Neural progenitor cell (in vitro differentiated cells): ENCODE data around the gene NEUROD6. TPM values are rescaled to one million over a fixed set of nuclear protein-coding genes. Genes with fewer than 3 reads are reported as not detected.

ENCODE experiments used
- DNase-seq: peaks from one replicate; pipeline ENCODE4 v3.0.0-alpha.2; 2016; ENCODE audit warnings: low spot score
- H2AFZ ChIP-seq: fragments of 200-600 bp; sonication (generic); replicated peaks from 2 replicates; pipeline ENCODE4 v1.6.1; 2016; ENCODE audit warnings: antibody characterized with exemption
- H3F3A ChIP-seq: fragments of 200-600 bp; sonication (generic); 2 replicates; pipeline ENCODE4 v1.6.1; 2016; ENCODE audit warnings: antibody characterized with exemption, low read depth
- H3K27ac ChIP-seq: fragments of 200-600 bp; sonication (generic); 2 replicates; pipeline ENCODE4 v1.5.1; 2016; ENCODE audit warnings: mild to moderate bottlenecking
- H3K27me3 ChIP-seq: fragments of 200-600 bp; sonication (generic); 2 replicates; pipeline ENCODE4 v1.6.1; 2016; ENCODE audit warnings: mild to moderate bottlenecking, moderate library complexity
- H3K36me3 ChIP-seq: fragments of 200-600 bp; sonication (generic); 2 replicates; pipeline ENCODE4 v1.5.1; 2016
- H3K4me1 ChIP-seq: fragments of 200-600 bp; sonication (generic); 2 replicates; pipeline ENCODE4 v1.6.1; 2016; ENCODE audit warnings: mixed run types
- H3K4me2 ChIP-seq: fragments of 200-600 bp; sonication (generic); 2 replicates; pipeline ENCODE4 v1.6.1; 2016
- H3K4me3 ChIP-seq: fragments of 200-600 bp; sonication (generic); 2 replicates; pipeline ENCODE4 v1.5.1; 2016
- H3K79me2 ChIP-seq: fragments of 200-600 bp; sonication (generic); 2 replicates; pipeline ENCODE4 v1.6.1; 2016; ENCODE audit warnings: low read depth
- H3K9ac ChIP-seq: fragments of 200-600 bp; sonication (generic); 2 replicates; pipeline ENCODE4 v1.6.1; 2016
- H3K9me3 ChIP-seq: fragments of 200-600 bp; sonication (generic); 2 replicates; pipeline ENCODE4 v1.5.1; 2016; ENCODE audit warnings: low read depth
- H4K20me1 ChIP-seq: fragments of 200-600 bp; sonication (generic); 2 replicates; pipeline ENCODE4 v1.6.1; 2016; ENCODE audit warnings: low read depth
- H3K27ac Mint-ChIP-seq: 3 replicates; pipeline ENCODE4 v1.8.0; 2021; ENCODE audit warnings: mixed read lengths
- H3K27me3 Mint-ChIP-seq: 2 replicates; pipeline ENCODE4 v1.8.0; 2022; ENCODE audit warnings: low read depth, mild to moderate bottlenecking, inconsistent platforms, moderate library complexity, mixed read lengths; ENCODE audit not compliant: insufficient read depth
- H3K36me3 Mint-ChIP-seq: 3 replicates; pipeline ENCODE4 v1.8.0; 2021; ENCODE audit warnings: mixed read lengths
- H3K4me1 Mint-ChIP-seq: 3 replicates; pipeline ENCODE4 v1.8.0; 2021; ENCODE audit warnings: mixed read lengths
- H3K4me3 Mint-ChIP-seq: 3 replicates; pipeline ENCODE4 v1.8.0; 2021; ENCODE audit warnings: mild to moderate bottlenecking, moderate library complexity, mixed read lengths
- H3K9me3 Mint-ChIP-seq: 3 replicates; pipeline ENCODE4 v1.8.0; 2020; ENCODE audit warnings: mixed read lengths
- EZH2 ChIP-seq: fragments of 200-600 bp; sonication (generic); IDR thresholded peaks from 2 replicates; pipeline ENCODE4 v1.6.1; 2017; ENCODE audit warnings: antibody characterized with exemption, mild to moderate bottlenecking, moderate library complexity
- EZH2phosphoT487 ChIP-seq: fragments of 200-600 bp; sonication (generic); IDR thresholded peaks from 2 replicates; pipeline ENCODE4 v1.6.1; 2017; ENCODE audit warnings: antibody characterized with exemption
- total RNA-seq: library from RNA; depleted of rRNA; stranded (reverse); fragments of >200 nt; gene quantifications from 2 replicates; pipeline ENCODE4 v1.2.3, GENCODE V29; 2015; ENCODE audit warnings: low replicate concordance
- TF ChIP-seq, protein P1 (sequence below): fragments of 200-600 bp; sonication (generic); IDR thresholded peaks from 2 replicates; pipeline ENCODE4 v1.5.1; 2017; ENCODE audit warnings: antibody characterized with exemption, mild to moderate bottlenecking

NEUROD6 gene
- not detected in 2 replicates for total RNA-seq

GRCh38 chr7:31340603-31341002, at the start of gene NEUROD6:
TSS of gene NEUROD6 (minus strand) at chr7:31340726. CDS start at chr7:31339268, 1,458 bp downstream.
- Histone ChIP-seq H3K27me3 (peaks cover 50% of the 10 kb centered on the region), H3K9me3 (no peaks in the 10 kb centered on the region), H3K4me1 (no peaks in the 10 kb centered on the region), H3K9ac (no peak within 1 kb of the TSS), H3K36me3 (no peaks in the 10 kb centered on the region), H3K4me3 (no peak within 1 kb of the TSS), H3K27ac (no peak within 1 kb of the TSS), H4K20me1 (no peaks in the 10 kb centered on the region), H3F3A (no peaks in the 10 kb centered on the region), H3K79me2 (no peaks in the 10 kb centered on the region), H2AFZ (no peak within 1 kb of the TSS), H3K4me2 (no peak within 1 kb of the TSS)
- Mint-ChIP-seq H3K9me3 (no peaks in the 10 kb centered on the region), H3K36me3 (no peaks in the 10 kb centered on the region), H3K4me3 (no peak within 1 kb of the TSS), H3K27me3 (peaks cover 7% of the 10 kb centered on the region), H3K27ac (no peak within 1 kb of the TSS), H3K4me1 (peaks cover 5% of the 10 kb centered on the region)
- no peak for TF ChIP-seq EZH2phosphoT487
- TF ChIP-seq, protein P1, sequence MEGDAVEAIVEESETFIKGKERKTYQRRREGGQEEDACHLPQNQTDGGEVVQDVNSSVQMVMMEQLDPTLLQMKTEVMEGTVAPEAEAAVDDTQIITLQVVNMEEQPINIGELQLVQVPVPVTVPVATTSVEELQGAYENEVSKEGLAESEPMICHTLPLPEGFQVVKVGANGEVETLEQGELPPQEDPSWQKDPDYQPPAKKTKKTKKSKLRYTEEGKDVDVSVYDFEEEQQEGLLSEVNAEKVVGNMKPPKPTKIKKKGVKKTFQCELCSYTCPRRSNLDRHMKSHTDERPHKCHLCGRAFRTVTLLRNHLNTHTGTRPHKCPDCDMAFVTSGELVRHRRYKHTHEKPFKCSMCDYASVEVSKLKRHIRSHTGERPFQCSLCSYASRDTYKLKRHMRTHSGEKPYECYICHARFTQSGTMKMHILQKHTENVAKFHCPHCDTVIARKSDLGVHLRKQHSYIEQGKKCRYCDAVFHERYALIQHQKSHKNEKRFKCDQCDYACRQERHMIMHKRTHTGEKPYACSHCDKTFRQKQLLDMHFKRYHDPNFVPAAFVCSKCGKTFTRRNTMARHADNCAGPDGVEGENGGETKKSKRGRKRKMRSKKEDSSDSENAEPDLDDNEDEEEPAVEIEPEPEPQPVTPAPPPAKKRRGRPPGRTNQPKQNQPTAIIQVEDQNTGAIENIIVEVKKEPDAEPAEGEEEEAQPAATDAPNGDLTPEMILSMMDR, result no peak
- TF ChIP-seq EZH2, result no peak
- no peak for DNase-seq

DNA sequence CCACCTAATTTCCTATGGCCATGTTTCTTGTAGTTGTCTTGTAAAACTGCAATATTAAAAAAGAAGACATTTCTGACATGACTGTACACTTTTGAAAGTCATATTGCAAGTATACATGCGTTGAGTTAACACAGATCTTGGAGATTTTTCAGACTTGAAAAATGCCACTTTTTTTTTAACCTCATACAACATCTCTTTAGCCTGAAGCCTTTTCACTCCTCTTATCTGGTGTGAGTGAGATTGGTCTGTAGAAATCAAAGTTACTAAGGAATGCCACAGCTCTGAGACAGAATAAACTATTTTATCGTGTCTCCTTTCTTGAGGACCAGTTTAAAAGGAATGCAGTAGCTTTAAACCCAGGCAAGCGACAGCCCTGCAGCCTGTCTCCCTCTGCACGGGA, 43.9 kb upstream of the NEUROD6 start:
- no peaks in the 10 kb centered on the region for H3K36me3 ChIP-seq
- H4K20me1 ChIP-seq, result no peaks in the 10 kb centered on the region
- Mint-ChIP-seq H3K27ac (no peak overlapping the region), H3K4me1 (peaks cover 7% of the 10 kb centered on the region), H3K4me3 (no peak overlapping the region), H3K27me3 (no peaks in the 10 kb centered on the region), H3K36me3 (no peaks in the 10 kb centered on the region), H3K9me3 (no peaks in the 10 kb centered on the region)
- H3K79me2 ChIP-seq, result no peaks in the 10 kb centered on the region
- DNase-seq, result no peak
- no peak overlapping the region for H3K27ac ChIP-seq
- no peaks in the 10 kb centered on the region for H3K27me3 ChIP-seq
- H3K4me1 ChIP-seq, result peaks cover 11% of the 10 kb centered on the region
- no peak overlapping the region for H3K4me2 ChIP-seq
- TF ChIP-seq, protein P1, result no peak
- TF ChIP-seq EZH2, result no peak
- TF ChIP-seq EZH2phosphoT487, result no peak
- peaks cover 3% of the 10 kb centered on the region for H3F3A ChIP-seq
- H3K9me3 ChIP-seq, result no peaks in the 10 kb centered on the region
- peak overlapping the region; percentile 42 for H2AFZ ChIP-seq
- H3K9ac ChIP-seq, result no peak overlapping the region
- H3K4me3 ChIP-seq, result no peak overlapping the region

DNA sequence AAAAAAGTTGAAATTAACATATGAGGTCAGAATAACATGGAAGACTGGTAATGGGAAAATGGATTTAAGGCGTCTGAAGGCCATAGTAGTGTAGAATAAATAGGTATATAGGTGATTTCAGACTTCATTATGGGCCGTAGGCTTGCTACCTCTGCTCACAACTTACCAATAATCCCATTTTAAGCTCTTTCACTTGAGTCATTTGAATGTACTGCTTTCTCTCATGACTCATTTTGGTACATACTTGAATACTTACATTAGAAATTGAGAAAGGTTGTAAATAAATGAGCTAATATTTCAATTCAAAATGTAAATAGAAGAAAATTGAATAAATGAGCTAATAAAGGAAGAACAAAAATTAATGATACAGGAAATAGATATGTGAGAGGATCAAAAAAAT, 42.2 kb upstream of the NEUROD6 start:
- Histone ChIP-seq H3K9ac (no peak overlapping the region), H4K20me1 (no peaks in the 10 kb centered on the region), H3K9me3 (no peaks in the 10 kb centered on the region), H3K27ac (no peak overlapping the region), H2AFZ (no peak overlapping the region), H3K79me2 (no peaks in the 10 kb centered on the region), H3K36me3 (no peaks in the 10 kb centered on the region), H3K4me2 (no peak overlapping the region), H3K27me3 (no peaks in the 10 kb centered on the region), H3K4me1 (peaks cover 11% of the 10 kb centered on the region), H3F3A (peaks cover 3% of the 10 kb centered on the region), H3K4me3 (no peak overlapping the region)
- no peaks in the 10 kb centered on the region for H3K27me3 Mint-ChIP-seq
- peaks cover 7% of the 10 kb centered on the region for H3K4me1 Mint-ChIP-seq
- no peak overlapping the region for H3K27ac Mint-ChIP-seq
- DNase-seq, result no peak
- TF ChIP-seq EZH2phosphoT487, result no peak
- TF ChIP-seq, protein P1, result no peak
- no peak for TF ChIP-seq EZH2
- no peaks in the 10 kb centered on the region for H3K36me3 Mint-ChIP-seq
- H3K9me3 Mint-ChIP-seq, result no peaks in the 10 kb centered on the region
- no peak overlapping the region for H3K4me3 Mint-ChIP-seq
